H1 (cell line): ENCODE results near the gene TMIGD1. TPM values are rescaled to one million over a fixed set of nuclear protein-coding genes. Genes with fewer than 3 reads are reported as not detected.

Source experiments
- CTCF ChIA-PET: fragments of 300-600 bp; sonication (Branson Sonifier 250); formaldehyde crosslinking; loops from one replicate; lab custom pipeline; 2021; ENCODE audit not compliant: partially characterized antibody; lab: Charles Lee
- POLR2A ChIA-PET: fragments of 300-600 bp; sonication (Branson Sonifier 250); formaldehyde crosslinking; loops from one replicate; lab custom pipeline; 2021; ENCODE audit warnings: inconsistent platforms; ENCODE audit not compliant: partially characterized antibody; lab: Charles Lee
- DNase-seq, 2 experiments: peaks; one replicate each; pipeline versions ENCODE4 v3.0.0 to v3.0.0-alpha.2; 2010 to 2022; ENCODE audit warnings: low spot score in 2 of 2, low read depth in 1 of 2, mixed read lengths in 1 of 2
- FAIRE-seq: peaks from 2 replicates; lab custom pipeline; 2011; peaks lifted over from hg19 to GRCh38; lab: Jason Lieb, UNC
- H2AFZ ChIP-seq: 2 replicates; pipeline ENCODE4 v1.8.1; 2012; ENCODE audit warnings: low read length, inconsistent platforms
- H2AK5ac ChIP-seq: 2 replicates; pipeline ENCODE4 v1.6.1; 2013; ENCODE audit warnings: low read depth, low read length
- H2BK120ac ChIP-seq: replicated peaks from 2 replicates; pipeline ENCODE3; 2013; ENCODE audit warnings: low read depth, low read length, inconsistent platforms
- H2BK12ac ChIP-seq: 2 replicates; pipeline ENCODE4 v1.6.1; 2013; ENCODE audit warnings: low read depth, low read length
- H2BK15ac ChIP-seq: 2 replicates; pipeline ENCODE4 v1.6.1; 2013; ENCODE audit warnings: low read length
- H2BK20ac ChIP-seq: 2 replicates; pipeline ENCODE4 v1.6.1; 2013; ENCODE audit warnings: low read length
- H2BK5ac ChIP-seq: 2 replicates; pipeline ENCODE4 v1.6.1; 2013; ENCODE audit warnings: low read depth, low read length
- H3K14ac ChIP-seq: 2 replicates; pipeline ENCODE4 v1.6.1; 2013; ENCODE audit warnings: inconsistent platforms; ENCODE audit not compliant: insufficient read length
- H3K18ac ChIP-seq: 2 replicates; pipeline ENCODE4 v1.6.1; 2013; ENCODE audit warnings: low read length; ENCODE audit errors: extremely low read depth
- H3K23ac ChIP-seq: 2 replicates; pipeline ENCODE4 v1.6.1; 2013; ENCODE audit warnings: inconsistent platforms; ENCODE audit not compliant: insufficient read length
- H3K23me2 ChIP-seq: 2 replicates; pipeline ENCODE4 v1.6.1; 2013; ENCODE audit warnings: low read depth, low read length
- H3K27ac ChIP-seq: 2 replicates; pipeline ENCODE4 v1.6.1; 2011; ENCODE audit warnings: low read depth, low read length, inconsistent platforms
- H3K27me3 ChIP-seq, 4 experiments: replicated peaks in 1 of 4; 1 replicate in 1 of 4; 2 replicates in 3 of 4; pipeline versions ENCODE4 v1.6.1 to v1.8.1; 2011 to 2013; ENCODE audit warnings: low read length in 3 of 4, mild to moderate bottlenecking in 3 of 4, inconsistent platforms in 2 of 4, mixed read lengths in 2 of 4, moderate library complexity in 1 of 4; ENCODE audit not compliant: control insufficient read depth in 3 of 4, insufficient read depth in 3 of 4; ENCODE audit errors: extremely low read depth in 1 of 4
- H3K36me3 ChIP-seq, 4 experiments: 2 replicates each; pipeline versions ENCODE4 v1.6.1 to v1.8.1; 2011 to 2013; ENCODE audit warnings: mild to moderate bottlenecking in 4 of 4, low read length in 3 of 4, moderate library complexity in 2 of 4, control low read depth in 1 of 4, inconsistent platforms in 1 of 4; ENCODE audit not compliant: insufficient read depth in 4 of 4, control insufficient read depth in 2 of 4
- H3K4ac ChIP-seq: replicated peaks from 2 replicates; pipeline ENCODE3; 2013; ENCODE audit warnings: low read length, low read depth, mixed read lengths, inconsistent platforms; ENCODE audit not compliant: insufficient read length
- H3K4me1 ChIP-seq, 4 experiments: replicated peaks in 1 of 4; 1 replicate in 1 of 4; 2 replicates in 3 of 4; pipeline versions ENCODE4 v1.6.1 to v1.8.1; 2011 to 2013; ENCODE audit warnings: low read length in 3 of 4, inconsistent platforms in 2 of 4, mixed read lengths in 1 of 4; ENCODE audit not compliant: insufficient read depth in 4 of 4, control insufficient read depth in 3 of 4
- H3K4me2 ChIP-seq, 2 experiments: 2 replicates each; pipeline versions ENCODE4 v1.6.1 to v1.8.1; 2011 to 2013; ENCODE audit warnings: low read depth in 2 of 2, low read length in 2 of 2, control low read depth in 1 of 2, inconsistent platforms in 1 of 2, mild to moderate bottlenecking in 1 of 2; ENCODE audit not compliant: insufficient read depth in 1 of 2
- H3K4me3 ChIP-seq, 4 experiments: fragments of 200-600, 300-600 bp in 1 of 4; sonication (generic), shearing (Covaris generic), sonication (Bioruptor Twin) in 1 of 4; 2 replicates each; pipeline versions ENCODE4 v1.5.1 to v1.8.1; 2011 to 2016; ENCODE audit warnings: low read length in 4 of 4, low read depth in 3 of 4, control low read depth in 2 of 4, inconsistent platforms in 2 of 4, mild to moderate bottlenecking in 2 of 4, mixed read lengths in 1 of 4, moderate library complexity in 1 of 4; ENCODE audit not compliant: insufficient read depth in 2 of 4; ENCODE audit errors: extremely low read depth in 1 of 4
- H3K56ac ChIP-seq: replicated peaks from 2 replicates; pipeline ENCODE3; 2013; ENCODE audit warnings: low read depth, mild to moderate bottlenecking, mixed read lengths, low read length, inconsistent platforms; ENCODE audit not compliant: insufficient read length
- H3K79me1 ChIP-seq: 2 replicates; pipeline ENCODE4 v1.6.1; 2013; ENCODE audit warnings: low read depth, low read length, control low read depth
- H3K79me2 ChIP-seq, 2 experiments: 2 replicates each; pipeline versions ENCODE4 v1.6.1 to v1.8.1; 2012 to 2013; ENCODE audit warnings: low read length in 2 of 2, mild to moderate bottlenecking in 2 of 2, inconsistent platforms in 1 of 2; ENCODE audit not compliant: insufficient read depth in 2 of 2, control insufficient read depth in 1 of 2
- H3K9ac ChIP-seq, 4 experiments: replicated peaks in 1 of 4; 1 replicate in 1 of 4; 2 replicates in 3 of 4; pipeline versions ENCODE4 v1.6.1 to v1.8.1; 2011 to 2013; ENCODE audit warnings: low read depth in 3 of 4, low read length in 3 of 4, control low read depth in 2 of 4, mild to moderate bottlenecking in 2 of 4, moderate library complexity in 2 of 4, inconsistent platforms in 1 of 4; ENCODE audit errors: extremely low read depth in 1 of 4
- H3K9me3 ChIP-seq, 2 experiments: 2 replicates each; pipeline versions ENCODE4 v1.6.1 to v1.8.1; 2012 to 2013; ENCODE audit warnings: mild to moderate bottlenecking in 2 of 2, moderate library complexity in 2 of 2, control low read depth in 1 of 2, inconsistent platforms in 1 of 2, low read depth in 1 of 2, low read length in 1 of 2, mixed read lengths in 1 of 2; ENCODE audit not compliant: insufficient read depth in 2 of 2
- H4K20me1 ChIP-seq, 2 experiments: replicated peaks in 1 of 2; 2 replicates each; pipeline versions ENCODE3 to v1.8.1; 2011 to 2013; ENCODE audit warnings: inconsistent platforms in 2 of 2, low read length in 2 of 2, mild to moderate bottlenecking in 1 of 2; ENCODE audit not compliant: insufficient read depth in 2 of 2, control insufficient read depth in 1 of 2
- H4K5ac ChIP-seq: 2 replicates; pipeline ENCODE4 v1.6.1; 2013; ENCODE audit warnings: low read length, low read depth, mixed read lengths, inconsistent platforms; ENCODE audit not compliant: insufficient read length
- H4K8ac ChIP-seq: 2 replicates; pipeline ENCODE4 v1.8.0; 2013; ENCODE audit warnings: mild to moderate bottlenecking, moderate library complexity, low read length, inconsistent platforms; ENCODE audit not compliant: insufficient read depth; ENCODE audit errors: extremely low read depth
- H4K91ac ChIP-seq: replicated peaks from 2 replicates; pipeline ENCODE3; 2013; ENCODE audit warnings: low read length, mixed read lengths, inconsistent platforms; ENCODE audit not compliant: insufficient read length
- CHD2 ChIP-seq: IDR thresholded peaks from 2 replicates; pipeline ENCODE4 v1.6.1; 2012; ENCODE audit warnings: low read length, improper control_type of control experiment
- CREB1 ChIP-seq: IDR thresholded peaks from 2 replicates; pipeline ENCODE4 v1.6.1; 2012; ENCODE audit warnings: inconsistent platforms
- EGR1 ChIP-seq: IDR thresholded peaks from 2 replicates; pipeline ENCODE4 v1.6.1; 2011; ENCODE audit warnings: low read depth, low read length, borderline replicate concordance
- EZH2 ChIP-seq: fragments of 200-600 bp; sonication (generic); IDR thresholded peaks from 2 replicates; pipeline ENCODE4 v1.7.1; 2012; ENCODE audit warnings: low read depth, mild to moderate bottlenecking, moderate library complexity, low read length, inconsistent platforms; ENCODE audit not compliant: severe bottlenecking
- POLR2A ChIP-seq, 2 experiments: IDR thresholded peaks; 1 replicate in 1 of 2; 2 replicates in 1 of 2; pipeline ENCODE4 v1.6.1; 2011; ENCODE audit warnings: low read depth in 2 of 2, low read length in 2 of 2, mild to moderate bottlenecking in 2 of 2; ENCODE audit errors: control extremely low read depth in 1 of 2
- TCF12 ChIP-seq: IDR thresholded peaks from 2 replicates; pipeline ENCODE4 v1.6.1; 2011; ENCODE audit warnings: low read depth, mild to moderate bottlenecking, low read length
- WGBS, 2 experiments: shearing (Covaris generic) in 1 of 2; methylation state at CpG; one replicate each; pipeline versions ENCODE4 v1.1.6 to v1.1.7; 2013 to 2015; ENCODE audit warnings: low lambda C conversion rate in 2 of 2, mixed read lengths in 2 of 2, inconsistent platforms in 1 of 2, low coverage in 1 of 2, missing lambda C conversion rate in 1 of 2; ENCODE audit not compliant: insufficient replicate concordance in 2 of 2, insufficient coverage in 1 of 2, insufficient read length in 1 of 2; ENCODE audit errors: extremely low coverage in 1 of 2, missing lambda C conversion rate in 1 of 2; 5-methylcytosine and 5-hydroxymethylcytosine counted together
- polyA plus RNA-seq, 7 experiments: library from polyadenylated mRNA; depleted of rRNA in 3 of 7; stranded (reverse) in 5 of 7; unstranded in 2 of 7; fragments of >200 nt in 5 of 7; fragments of 200-250 nt in 2 of 7; gene quantifications; 1 replicate in 5 of 7; 2 replicates in 1 of 7; 4 replicates in 1 of 7; pipeline versions ENCODE4 v1.2.1 to v1.2.3, GENCODE V29; 2011 to 2013; ENCODE audit warnings: missing spikeins in 2 of 7, mixed read lengths in 2 of 7
- total RNA-seq: library from RNA; stranded (reverse); fragmentation: NEBNext Ultra II Directional; extraction: Animal tissue kit (Norgen Biotek cat#: 25700); gene quantifications from 2 replicates; pipeline ENCODE4 v1.2.1, GENCODE V29; 2021

Gene TMIGD1
- total and polyA plus RNA-seq, 2 of the 8 experiments (the other 6 are each of a cell fraction or from before 2014, with no cell fraction given), result not detected

DNA sequence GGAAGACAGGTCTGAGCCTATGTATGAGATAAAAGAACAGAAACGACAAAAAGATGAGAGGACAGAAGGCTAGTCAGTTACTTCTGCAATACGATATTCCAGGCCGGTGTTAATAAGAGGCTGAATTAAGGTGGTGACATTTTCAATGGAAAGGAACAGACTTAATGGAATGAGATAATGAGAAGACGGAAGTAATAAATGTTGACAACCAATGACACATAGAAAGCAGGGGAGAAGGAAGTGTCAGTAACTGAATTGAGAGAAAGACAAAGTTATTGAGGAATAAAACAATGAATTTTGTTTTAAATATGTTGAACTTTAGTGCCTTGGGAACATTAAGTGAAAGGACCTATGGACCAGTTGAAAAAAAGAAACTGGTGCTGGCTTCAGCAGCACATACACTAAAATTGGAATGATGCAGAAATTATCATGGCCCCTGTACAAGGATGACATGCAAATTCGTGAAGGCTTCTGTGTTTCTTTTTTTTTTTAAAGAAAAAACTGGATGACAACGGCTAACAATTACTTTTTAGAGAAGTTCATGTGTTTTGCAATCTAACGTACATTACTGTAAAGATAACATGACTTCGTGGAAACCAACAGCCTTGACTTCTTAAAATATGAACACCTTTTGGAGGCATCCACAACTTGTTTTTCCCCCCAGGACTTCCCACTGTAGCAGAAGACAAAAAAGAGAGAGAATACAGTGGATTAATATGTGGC lies 26.4 kb upstream of the TMIGD1 start:
- CTCF ChIA-PET, result no interaction called here
- WGBS, 2 experiments, result 76% methylated on average over 8 of the region's 8 CpGs; no CpG with 5 or more reads in 1 of the 2 experiments
- TF ChIP-seq CREB1 (no peak), TCF12 (no peak), POLR2A (IDR thresholded peaks at IDR 0.05; ENCODE audit: control extremely low read depth in 1 of 2, low read depth in 2 of 2, low read length in 2 of 2) (no peak), CHD2 (no peak), EGR1 (no peak), EZH2 (no peak)

More for the DNA sequence above, 26.4 kb upstream of the TMIGD1 start:
- FAIRE-seq (no peak), DNase-seq (no peak)
- POLR2A ChIA-PET, result no interaction called here
- no peak overlapping the region for H4K8ac ChIP-seq
- no peak overlapping the region for H2BK12ac ChIP-seq
- H3K4me1 ChIP-seq, result no peaks in the 10 kb centered on the region
- H3K9me3 ChIP-seq, result peaks cover 0 to 4% of the 10 kb centered on the region in 2 experiments; a peak in 1 of 4 replicates
- H3K56ac ChIP-seq, result no peak overlapping the region
- H3K36me3 ChIP-seq, result no peaks in the 10 kb centered on the region
- no peaks in the 10 kb centered on the region for H4K20me1 ChIP-seq
- H3K27me3 ChIP-seq, result no peaks in the 10 kb centered on the region
- no peaks in the 10 kb centered on the region for H3K23me2 ChIP-seq
- H4K5ac ChIP-seq, result no peak overlapping the region
- no peak overlapping the region for H3K27ac ChIP-seq
- H3K4ac ChIP-seq, result no peak overlapping the region
- no peaks in the 10 kb centered on the region for H3K79me1 ChIP-seq
- no peaks in the 10 kb centered on the region for H3K79me2 ChIP-seq
- no peak overlapping the region for H3K23ac ChIP-seq
- no peak overlapping the region for H3K14ac ChIP-seq
- H2AFZ ChIP-seq, result no peak overlapping the region
- H2AK5ac ChIP-seq, result no peak overlapping the region
- H2BK5ac ChIP-seq, result no peak overlapping the region
- no peak overlapping the region for H2BK120ac ChIP-seq
- H4K91ac ChIP-seq, result no peak overlapping the region
- no peak overlapping the region for H3K4me2 ChIP-seq
- no peak overlapping the region for H3K9ac ChIP-seq
- H2BK15ac ChIP-seq, result no peak overlapping the region
- H3K18ac ChIP-seq, result no peak overlapping the region
- no peak overlapping the region for H2BK20ac ChIP-seq
- no peak overlapping the region for H3K4me3 ChIP-seq
